GM19463 (cell line): ENCODE measurements around the gene SMIM32.

ENCODE experiments used
- ATAC-seq: cut with Tn5 transposase; IDR thresholded peaks from one replicate; pipeline ENCODE4 v1.9.1; 2021; ENCODE audit warnings: mild to moderate bottlenecking, moderate library complexity; ENCODE audit not compliant: unreplicated experiment

SMIM32 gene

DNA sequence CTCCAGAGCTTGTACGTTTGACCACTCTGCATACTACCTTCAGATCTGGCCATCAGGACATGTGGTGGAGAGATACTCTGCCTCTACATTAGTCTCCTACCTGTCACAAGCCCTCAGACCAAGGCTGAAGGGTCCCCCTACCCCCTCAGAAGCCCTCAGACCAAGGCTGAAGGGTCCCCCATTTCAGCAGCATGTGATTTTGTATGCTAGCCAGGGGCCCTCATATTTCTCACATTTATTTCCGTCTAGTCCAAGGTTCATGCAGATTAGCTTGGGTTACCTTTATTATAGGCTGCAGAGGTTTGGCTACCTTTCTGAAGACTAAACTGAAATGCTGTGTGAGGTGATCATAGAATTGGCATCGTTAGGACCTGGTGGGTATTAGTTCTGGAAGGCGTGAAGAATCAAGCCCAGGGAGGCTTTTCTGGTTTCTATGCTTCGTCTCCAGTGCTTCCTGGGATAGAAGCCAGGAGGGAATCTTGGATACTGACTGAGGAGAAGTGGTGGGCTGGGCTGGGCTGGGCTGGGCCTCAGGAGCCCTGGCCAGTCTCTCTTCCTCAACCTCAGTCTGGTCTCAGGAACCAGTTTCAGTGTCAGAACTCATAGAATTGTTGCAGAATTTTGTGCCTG lies 2.8 kb downstream of the SMIM32 start:
- ATAC-seq = no peak

DNA sequence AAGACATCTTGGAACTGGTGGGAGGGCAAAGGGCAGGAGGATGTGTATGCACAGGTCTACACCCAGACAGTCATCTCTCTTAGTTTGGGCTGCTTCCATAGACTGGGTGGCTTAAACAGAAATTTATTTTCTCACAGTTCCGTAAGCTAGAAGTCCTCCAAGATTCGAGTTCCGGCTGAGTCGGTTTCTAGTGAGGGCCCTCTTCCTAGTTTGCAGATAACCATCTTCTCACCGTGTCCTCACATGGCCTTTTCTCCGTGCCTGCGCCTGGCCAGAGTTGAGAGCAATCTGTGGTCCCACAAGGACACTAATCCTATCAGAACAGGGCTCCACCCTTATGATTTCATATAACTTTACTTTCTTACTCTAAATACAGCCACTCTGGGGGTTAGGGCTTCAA lies 4.1 kb downstream of the SMIM32 start:
- ATAC-seq = no peak

DNA sequence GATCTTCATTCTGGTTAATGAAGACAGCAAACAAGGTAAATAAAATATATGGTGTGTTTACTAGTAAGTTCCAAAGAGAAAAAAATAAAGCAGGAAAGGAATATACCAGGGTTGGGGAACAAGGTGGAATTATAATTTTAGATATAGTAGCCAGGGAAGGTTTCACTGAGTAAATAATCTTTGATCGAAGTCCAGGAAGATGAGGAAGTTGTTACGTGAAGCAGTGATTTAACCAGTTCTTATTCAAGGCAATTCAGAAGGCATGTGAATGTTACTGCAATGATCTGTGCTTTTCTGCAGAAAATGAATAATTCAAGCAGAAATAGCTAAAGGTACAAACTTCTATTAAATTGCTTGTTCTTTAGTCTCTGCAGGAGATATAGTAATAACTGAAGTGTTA lies 6.2 kb downstream of the SMIM32 start:
- ATAC-seq = no peak

DNA sequence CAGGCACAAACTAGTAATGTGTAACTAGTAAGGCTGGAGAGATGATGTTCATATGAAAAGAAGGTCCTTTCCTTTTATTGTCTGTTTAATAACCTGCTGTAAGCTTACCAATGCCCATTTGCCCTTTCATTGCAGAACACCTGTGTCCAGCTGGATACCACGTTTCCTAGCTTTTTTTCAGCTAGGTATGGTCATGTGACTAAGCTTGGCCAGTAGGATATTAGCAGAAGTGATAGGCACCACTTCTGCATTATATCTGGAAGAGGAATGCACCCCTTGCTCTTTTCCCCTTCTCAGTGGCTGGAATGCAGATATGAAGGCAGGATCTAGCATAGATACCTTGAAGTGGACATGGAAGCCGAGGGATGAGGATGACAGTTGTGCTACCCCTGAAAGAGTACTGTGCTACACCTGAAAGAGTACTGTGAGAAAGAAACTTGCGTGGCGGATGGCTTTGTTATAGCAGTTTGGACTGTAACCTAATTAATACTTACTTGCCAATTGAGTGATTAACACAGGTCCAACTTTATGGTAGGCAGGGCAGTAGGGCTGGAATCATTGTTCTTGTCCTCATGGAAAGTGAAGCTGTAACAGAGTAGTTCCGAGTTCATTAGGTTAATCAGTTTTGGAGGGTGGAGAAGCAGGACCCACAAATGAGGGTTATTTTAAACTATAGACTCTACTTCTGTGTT lies 6.8 kb downstream of the SMIM32 start:
- ATAC-seq = no peak

DNA sequence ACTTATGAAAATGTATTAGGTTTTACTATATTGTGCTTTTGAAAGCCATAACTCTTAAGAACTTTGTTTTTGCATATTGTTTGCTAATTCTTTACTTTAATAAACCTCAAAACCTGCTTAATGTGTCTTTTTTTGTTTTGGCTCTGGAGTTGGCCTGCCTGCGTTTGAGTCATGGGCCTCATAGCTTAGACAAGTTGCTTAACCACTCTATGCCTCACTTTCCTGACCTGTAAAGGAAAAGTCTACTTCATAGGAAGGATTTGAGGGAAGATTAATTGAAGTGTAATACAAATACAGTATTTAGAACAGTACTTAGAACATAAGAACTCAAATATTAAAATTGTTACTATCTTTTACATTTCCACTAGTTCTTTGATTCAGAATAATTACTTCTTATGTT lies 10.3 kb downstream of the SMIM32 start:
- no peak for ATAC-seq

DNA sequence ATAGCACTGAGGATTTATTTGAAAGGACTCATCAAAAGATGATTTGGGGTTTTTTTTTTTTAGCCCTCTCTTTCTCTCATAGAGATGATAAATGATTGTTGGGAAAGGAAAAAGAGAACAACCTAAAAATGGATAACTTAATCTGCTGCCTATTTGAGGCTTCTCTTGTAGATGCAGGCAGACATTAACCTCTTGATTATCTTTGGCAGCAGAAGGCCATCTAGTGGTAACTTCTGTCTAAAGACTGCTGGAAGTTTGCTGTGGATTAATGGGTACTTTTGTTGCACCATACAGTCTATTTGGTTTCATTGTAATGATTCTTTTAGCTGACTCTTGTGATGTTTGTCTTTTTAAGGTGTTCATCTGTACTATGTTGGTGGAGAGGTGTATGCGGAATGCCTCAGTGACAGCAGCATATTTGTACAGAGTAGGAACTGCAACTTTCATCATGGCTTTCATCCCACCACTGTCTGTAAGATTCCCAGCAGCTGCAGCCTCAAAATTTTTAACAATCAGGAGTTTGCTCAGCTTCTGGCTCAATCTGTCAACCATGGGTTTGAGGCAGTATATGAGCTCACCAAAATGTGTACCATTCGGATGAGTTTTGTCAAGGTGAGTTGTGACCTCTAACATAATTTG lies 18.8 kb downstream of the SMIM32 start:
- ATAC-seq = peak; percentile 65

DNA sequence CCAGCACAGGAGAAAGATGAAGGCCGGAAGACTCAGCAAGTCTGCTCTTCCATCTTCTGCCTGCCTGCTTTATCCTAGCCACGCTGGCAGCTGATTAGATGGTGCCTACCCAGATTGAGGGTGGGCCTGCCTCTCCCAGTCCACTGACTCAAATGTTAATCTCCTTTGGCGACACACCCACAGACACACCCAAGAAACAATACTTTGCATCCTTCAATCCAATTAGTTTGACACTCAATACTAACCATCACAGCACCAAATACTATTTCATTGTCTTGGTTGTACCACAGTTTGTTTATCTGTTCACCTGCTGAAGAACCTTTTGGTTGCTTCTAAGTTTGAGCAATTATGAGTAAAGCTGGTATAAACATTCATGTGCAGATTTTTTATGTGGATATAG lies 23.7 kb downstream of the SMIM32 start:
- ATAC-seq = no peak

DNA sequence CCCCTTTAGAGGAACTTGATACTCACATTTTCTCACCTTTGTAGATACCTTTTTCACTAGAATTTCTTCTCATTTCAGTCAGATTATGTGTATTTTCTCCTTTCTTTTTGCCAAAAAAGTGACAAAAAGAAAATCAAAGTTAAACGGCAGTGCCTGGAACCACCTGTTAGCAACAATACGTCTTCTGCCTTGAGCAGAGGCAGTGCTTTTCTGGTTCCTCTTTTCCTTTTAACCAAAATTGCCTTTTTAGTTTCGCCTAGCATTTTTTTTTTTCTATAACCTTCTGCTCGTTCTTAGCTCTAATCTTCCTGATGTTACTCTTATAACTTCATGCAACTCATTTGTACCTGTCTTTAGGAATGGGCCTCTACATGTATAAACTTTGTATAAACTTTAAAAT lies 26.1 kb downstream of the SMIM32 start:
- ATAC-seq = peak; percentile 67

DNA sequence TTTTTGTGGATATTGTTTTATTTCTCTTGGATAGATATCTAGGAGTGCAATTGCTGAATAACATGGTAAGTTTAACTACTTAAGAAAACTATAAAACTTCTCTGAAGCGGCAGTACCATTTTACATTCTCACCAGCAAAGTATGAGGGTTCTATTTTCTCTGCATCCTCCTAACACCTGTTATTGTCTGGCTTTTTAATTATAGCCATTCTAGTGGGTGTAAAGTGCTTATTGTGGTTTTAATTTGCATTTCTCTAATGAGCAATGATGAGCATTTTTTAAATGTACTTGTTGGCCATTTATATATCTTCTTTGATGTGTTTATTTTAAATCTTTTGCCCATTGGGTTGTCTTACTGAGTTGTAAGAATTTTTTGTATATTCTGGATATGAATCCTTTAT lies 28.7 kb downstream of the SMIM32 start:
- no peak for ATAC-seq

DNA sequence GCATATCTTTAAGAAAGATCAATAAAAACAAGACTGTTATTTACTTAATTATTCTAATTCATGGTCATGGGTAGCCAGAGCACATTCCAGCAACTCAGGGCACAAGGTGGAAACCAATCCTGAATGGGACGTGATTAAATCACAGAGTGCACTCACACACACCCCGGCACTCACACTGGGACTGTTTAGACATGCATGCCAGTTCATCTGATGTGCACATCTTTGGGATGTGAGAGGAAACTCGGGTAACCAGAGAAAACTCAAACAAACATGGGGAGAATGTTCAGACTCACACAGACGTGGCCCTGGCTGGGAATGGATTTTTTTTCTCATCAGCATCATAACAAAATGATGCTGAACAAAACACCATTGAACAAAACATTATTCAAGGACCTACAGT lies 31.0 kb downstream of the SMIM32 start:
- ATAC-seq = no peak

DNA sequence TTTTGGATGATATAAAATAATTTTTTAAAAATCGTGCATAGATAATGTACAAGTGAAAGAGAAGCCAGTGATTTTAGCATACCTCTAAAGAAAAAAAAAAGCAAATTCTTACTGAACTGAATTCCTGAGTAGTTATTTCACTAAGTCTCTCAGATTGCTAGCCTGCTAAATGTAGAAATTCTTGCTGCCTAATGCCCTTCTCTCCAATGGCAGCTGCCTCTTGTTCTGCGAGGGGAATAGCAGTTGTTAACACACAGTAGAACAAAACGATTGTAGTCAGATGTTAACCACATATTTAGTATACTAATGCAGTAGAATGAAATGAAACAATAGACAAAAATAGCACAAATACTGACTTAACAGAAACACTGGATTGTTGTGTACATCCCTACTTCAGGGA lies 33.5 kb downstream of the SMIM32 start:
- no peak for ATAC-seq

DNA sequence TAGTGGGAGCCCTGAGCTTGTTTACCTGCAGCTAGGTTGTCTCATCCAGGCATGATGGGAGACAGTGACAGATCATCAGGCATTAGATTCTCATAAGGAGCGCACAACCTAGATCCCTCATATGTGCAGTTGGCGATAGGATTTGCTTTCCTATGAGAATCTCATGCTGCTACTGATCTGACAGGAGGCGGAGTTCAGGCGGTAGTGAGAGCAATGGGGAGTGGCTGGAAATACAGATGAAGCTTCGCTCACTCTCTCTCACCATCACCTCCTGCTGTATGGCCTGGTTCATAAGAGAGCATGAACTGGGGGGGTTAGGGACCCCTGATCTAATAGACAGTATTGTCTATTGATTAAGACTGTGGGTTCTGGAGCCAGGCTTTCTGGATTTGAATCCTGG lies 35.4 kb downstream of the SMIM32 start:
- ATAC-seq = no peak

DNA sequence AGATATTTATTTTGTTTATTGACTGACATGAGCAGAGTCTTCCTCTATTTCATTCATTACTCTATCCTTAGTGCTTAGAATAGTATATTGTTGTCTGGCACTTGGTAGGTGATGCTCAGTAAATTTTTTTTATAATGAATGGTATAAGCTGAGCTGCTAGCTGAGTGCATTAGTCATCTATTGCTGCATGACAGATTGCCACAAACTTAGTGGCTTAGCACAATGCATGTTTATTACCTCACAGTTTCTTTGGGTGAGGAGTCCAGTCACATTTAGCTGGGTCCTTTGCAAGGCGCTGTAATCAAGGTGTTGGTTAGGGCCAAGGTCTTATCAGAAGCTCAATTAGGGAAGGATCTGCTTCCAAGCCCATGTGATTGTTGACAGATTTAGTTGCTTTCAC lies 37.2 kb downstream of the SMIM32 start:
- ATAC-seq = no peak

DNA sequence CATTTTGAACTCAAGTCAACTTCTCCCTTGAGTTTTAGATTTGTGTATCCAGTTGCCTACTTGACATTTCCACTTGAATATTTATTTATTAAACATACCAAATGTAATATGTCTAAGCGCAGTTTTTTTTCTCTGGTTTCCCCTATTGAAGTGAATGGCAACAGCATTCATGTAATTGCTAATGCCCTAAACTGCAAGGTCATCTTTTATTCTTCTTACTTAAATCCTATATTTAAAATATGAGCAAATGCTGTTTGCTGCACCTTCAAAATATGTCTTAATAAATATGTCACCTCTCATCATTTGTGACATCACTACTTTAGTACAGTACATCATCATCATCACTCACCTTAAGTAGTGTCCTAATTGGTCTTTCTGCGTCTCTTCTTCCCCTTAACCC lies 37.9 kb downstream of the SMIM32 start:
- no peak for ATAC-seq

DNA sequence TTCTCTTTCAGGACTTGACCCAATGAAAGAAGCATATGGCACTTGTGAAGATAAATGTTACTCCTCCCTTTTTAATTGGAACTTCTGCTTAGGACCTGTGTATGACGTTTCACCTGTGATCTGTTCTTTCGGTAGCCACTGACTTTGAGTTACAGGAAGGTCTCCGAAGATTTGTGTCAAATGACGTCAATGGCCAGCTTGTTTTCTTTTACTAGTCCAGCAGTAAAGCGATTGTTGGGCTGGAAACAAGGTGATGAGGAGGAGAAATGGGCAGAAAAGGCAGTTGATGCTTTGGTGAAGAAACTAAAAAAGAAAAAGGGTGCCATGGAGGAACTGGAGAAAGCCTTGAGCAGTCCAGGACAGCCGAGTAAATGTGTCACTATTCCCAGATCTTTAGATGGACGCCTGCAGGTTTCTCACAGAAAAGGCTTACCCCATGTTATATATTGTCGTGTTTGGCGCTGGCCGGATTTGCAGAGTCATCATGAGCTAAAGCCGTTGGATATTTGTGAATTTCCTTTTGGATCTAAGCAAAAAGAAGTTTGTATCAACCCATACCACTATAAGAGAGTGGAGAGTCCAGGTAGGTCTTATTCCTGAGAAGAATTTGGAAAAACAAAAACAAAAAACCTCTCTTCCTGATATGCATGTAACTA lies 39.3 kb downstream of the SMIM32 start:
- no peak for ATAC-seq

DNA sequence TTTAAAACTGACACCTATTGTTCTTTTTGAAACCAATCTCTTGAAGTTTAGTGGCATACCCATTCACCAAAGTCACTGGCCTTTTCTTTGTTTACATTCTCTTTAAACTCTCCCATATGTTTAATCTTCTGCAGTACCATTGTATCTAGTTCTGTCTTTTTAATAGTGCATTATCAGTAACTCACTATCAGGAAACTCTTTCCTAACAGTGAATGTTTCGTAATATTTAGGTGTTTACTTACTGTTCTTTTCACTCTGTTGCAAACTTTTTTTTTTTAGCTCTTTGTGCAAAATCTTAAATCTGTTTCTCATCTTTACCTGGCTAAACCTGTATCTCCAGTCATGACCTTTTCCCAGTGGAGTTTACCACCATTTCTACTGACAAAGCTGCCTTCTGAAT lies 43.1 kb downstream of the SMIM32 start:
- no peak for ATAC-seq

DNA sequence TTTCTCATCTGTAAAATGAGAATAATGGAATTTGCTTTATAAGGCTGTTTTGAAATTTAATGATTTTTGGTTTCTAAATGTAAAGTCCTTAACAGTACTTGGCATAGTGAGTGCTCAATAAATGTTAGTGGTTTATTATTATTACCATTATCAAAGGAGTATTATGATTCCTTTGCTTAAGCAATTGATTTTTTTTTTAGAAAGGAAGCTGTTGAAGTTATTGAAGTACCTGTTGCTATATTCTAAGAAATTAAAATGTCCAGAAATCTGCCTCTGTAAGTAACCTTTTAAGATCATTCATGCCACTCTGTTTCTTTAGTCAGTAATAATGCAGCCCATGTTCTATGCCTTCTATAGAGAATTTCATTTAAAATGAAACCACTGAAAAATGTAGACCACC lies 45.3 kb downstream of the SMIM32 start:
- no peak for ATAC-seq

DNA sequence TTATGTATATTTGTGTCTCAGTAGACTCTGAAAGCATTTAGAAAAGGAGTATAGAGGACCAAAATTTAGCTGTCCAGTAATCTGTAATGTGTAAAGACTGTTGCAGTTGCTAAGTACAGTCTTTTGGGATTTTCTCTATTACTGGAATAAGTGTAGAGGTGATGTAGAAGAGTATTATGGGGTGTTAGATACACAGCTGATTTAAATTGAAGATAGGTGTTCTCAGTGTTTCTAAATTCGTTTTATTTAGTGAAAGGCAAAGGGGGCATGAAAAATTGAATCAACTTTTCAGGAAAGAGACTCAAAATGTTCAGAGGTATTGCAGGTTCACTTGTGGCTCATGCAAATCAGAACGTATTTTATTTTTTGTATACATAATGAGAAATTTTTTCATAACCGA lies 46.8 kb downstream of the SMIM32 start:
- no peak for ATAC-seq

DNA sequence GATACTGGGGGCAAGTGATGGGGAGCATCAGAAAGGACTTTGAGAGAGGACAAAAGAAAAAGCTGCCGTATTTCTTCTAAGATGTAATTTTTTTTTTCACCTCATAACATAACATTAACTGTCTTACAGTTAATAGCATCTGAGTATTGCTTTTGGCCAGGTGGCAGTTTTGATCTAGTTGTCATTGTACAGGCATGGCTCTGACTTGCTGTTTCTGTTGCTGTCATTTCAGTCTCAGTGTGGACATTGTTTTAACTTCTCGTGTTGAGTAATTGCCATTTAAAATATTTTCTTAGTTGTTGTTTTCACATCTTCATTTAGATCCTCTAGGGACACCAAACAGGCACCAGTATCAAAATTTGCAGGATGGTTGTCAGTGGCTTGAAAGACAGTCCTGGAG lies 47.9 kb downstream of the SMIM32 start:
- ATAC-seq = peak; percentile 68

DNA sequence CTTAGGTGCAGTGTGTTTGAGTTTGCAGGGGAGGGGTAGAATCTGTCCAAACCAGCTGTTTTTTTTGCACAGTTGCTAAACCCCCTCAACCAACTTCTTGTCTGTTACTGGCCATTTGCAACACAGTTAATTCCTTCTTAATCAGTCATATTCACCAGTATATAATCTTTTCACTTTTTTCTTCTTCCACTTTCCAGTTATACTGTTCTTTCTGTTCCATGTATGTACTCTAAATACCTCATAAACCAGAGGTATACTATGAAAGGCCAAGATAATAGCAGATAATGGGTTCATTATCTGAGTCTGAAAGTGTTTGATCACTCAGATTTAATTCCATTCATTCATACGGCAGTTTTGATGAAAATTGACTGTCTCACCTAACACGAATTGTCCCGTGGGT lies 49.2 kb downstream of the SMIM32 start:
- ATAC-seq = no peak

DNA sequence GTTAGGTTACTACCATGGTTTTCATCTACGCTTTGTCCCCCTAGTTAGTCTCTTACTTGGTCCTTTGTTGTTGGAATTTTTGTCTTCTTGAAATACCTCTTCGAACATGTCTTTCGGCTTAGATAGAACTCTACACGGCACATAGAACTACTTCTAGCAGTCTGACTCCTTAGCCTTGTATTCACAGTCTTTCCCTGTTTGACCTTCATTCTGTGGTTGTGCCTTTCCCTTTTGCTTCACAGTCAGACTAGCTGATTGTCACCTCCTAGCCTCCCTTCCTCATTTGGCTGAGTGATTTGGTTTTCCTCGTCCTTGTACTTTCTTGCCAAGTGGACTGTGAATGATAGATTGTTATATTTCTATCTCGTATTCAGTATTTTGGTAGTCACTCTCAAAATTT lies 49.6 kb downstream of the SMIM32 start:
- ATAC-seq = no peak

DNA sequence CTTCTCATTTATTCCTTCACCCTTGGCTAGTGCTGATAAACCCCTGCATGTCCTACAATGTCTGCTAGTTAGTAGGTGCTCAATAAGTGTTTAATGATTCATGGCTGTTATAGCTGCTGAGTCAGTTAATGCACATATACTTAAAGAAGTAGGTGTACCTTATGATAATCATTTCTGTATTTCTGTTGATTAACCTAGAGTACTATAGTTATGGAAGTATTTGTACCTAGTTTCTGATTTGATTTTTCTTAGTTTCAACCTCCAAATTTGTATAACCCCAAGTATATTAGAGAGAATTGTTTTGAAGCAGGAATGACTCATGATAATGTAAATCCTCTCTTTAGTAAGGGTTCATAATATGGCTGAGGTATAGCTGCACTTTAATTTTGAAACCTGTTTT lies 51.4 kb downstream of the SMIM32 start:
- peak; percentile 72 for ATAC-seq
